ENCODE data around the gene GCLC. TPM values are rescaled to one million over a fixed set of nuclear protein-coding genes. Genes with fewer than 3 reads are reported as not detected.

Gene GCLC
- total and polyA plus RNA-seq, 10 of the 15 experiments (the other 5 are each of a cell fraction or from before 2014, with no cell fraction given), result 6.5 to 23.6 (median 12.5) TPM

GRCh38 chr6:53547811-53548496 lies 3.1 kb upstream of the GCLC start (continued):
- TF ChIP-seq ESRRA (IDR thresholded peaks at IDR 0.05; ENCODE audit: low read length), result 0 out of 2 replicates have a peak, but pooled peaks have one; percentile 23
- no peak for TF ChIP-seq EZH2 (IDR thresholded peaks at IDR 0.05; ENCODE audit: borderline replicate concordance, control insufficient read depth, low read depth, low read length)
- no peak for TF ChIP-seq ZNF622 (IDR thresholded peaks at IDR 0.05)
- TF ChIP-seq MLLT1 (IDR thresholded peaks at IDR 0.05), result no peak
- 0 out of 2 replicates have a peak, but pooled peaks have one; percentile 46 for TF ChIP-seq GATAD2B (conservative IDR thresholded peaks at IDR 0.05; ENCODE audit: low read depth)
- no peak for TF ChIP-seq SUPT20H (IDR thresholded peaks at IDR 0.05; ENCODE audit: borderline replicate concordance, control insufficient read depth, low read depth, low read length)
- TF ChIP-seq NFYA (IDR thresholded peaks at IDR 0.05; ENCODE audit: borderline replicate concordance, low read depth, low read length), result no peak
- TF ChIP-seq MEF2A (IDR thresholded peaks at IDR 0.05; ENCODE audit: insufficient read depth, low read depth, low read length), result no peak
- TF ChIP-seq EED (IDR thresholded peaks at IDR 0.05; ENCODE audit: low read depth), result no peak
- TF ChIP-seq ATF2 (IDR thresholded peaks at IDR 0.05; ENCODE audit: low read length), result no peak
- no peak for TF ChIP-seq WRNIP1 (IDR thresholded peaks at IDR 0.05; ENCODE audit: borderline replicate concordance, low read depth, low read length)
- peak; percentile 84 for TF ChIP-seq IKZF1 (conservative IDR thresholded peaks at IDR 0.05)
- no peak for TF ChIP-seq REST (IDR thresholded peaks at IDR 0.05; ENCODE audit: low read depth, low read length)
- no peak; the same call in 1 of the 2 replicates for TF ChIP-seq STAT1 (conservative IDR thresholded peaks at IDR 0.05)
- 0 out of 2 replicates have a peak, but pooled peaks have one; percentile 12 for TF ChIP-seq ASH2L (IDR thresholded peaks at IDR 0.05; ENCODE audit: borderline replicate concordance, low read depth)
- TF ChIP-seq BMI1 (IDR thresholded peaks at IDR 0.05; ENCODE audit: borderline replicate concordance), result no peak
- TF ChIP-seq MAX (IDR thresholded peaks at IDR 0.05; ENCODE audit: low read depth, low read length), result peak; percentile 98

Measured in GM12878 (cell line).